SH-SY5Y (cell line): ENCODE data around the gene KIF9.

Experiments used
- GATA2 ChIP-seq: IDR thresholded peaks from 2 replicates; pipeline ENCODE4 v1.6.1; 2011; ENCODE audit warnings: mild to moderate bottlenecking, low read depth, low read length
- GATA3 ChIP-seq: IDR thresholded peaks from 2 replicates; pipeline ENCODE4 v1.6.1; 2011; ENCODE audit warnings: low read depth, mild to moderate bottlenecking, low read length, moderate library complexity

- no peak for TF ChIP-seq GATA3
- no peak for TF ChIP-seq GATA2
Observed at GRCh38 chr3:47251689-47252088, 30.9 kb downstream of the KIF9 start.
